ENCODE results near the gene PLCH2.

The PLCH2 gene

GRCh38 chr1:2468540-2468939, 7.5 kb upstream of the PLCH2 start:
- Histone ChIP-seq H3K9ac (ENCODE audit: low read length) (no peak overlapping the region), H3K27ac (ENCODE audit: low read depth, low read length) (no peak overlapping the region), H3K9me3 (ENCODE audit: insufficient read depth, low read length) (no peaks in the 10 kb centered on the region), H3K79me2 (ENCODE audit: insufficient read depth, low read length) (no peaks in the 10 kb centered on the region), H4K20me1 (ENCODE audit: low read depth, low read length) (no peaks in the 10 kb centered on the region), H3K9me2 (replicated peaks; ENCODE audit: insufficient read depth, low read length) (no peaks in the 10 kb centered on the region), H3F3A (ENCODE audit: insufficient read depth) (no peaks in the 10 kb centered on the region), H2AFZ (ENCODE audit: low read depth, low read length, severe bottlenecking) (no peak overlapping the region), H3K27me3 (ENCODE audit: low read length) (no peaks in the 10 kb centered on the region), H3K4me2 (ENCODE audit: low read depth, low read length, poor library complexity, severe bottlenecking) (no peak overlapping the region), H3K4me3 (ENCODE audit: insufficient read depth, low read length, poor library complexity, severe bottlenecking) (no peak overlapping the region), H3K36me3 (ENCODE audit: low read length) (no peaks in the 10 kb centered on the region)
- TF ChIP-seq CTCF (IDR thresholded peaks at IDR 0.05; ENCODE audit: insufficient read depth, low read length, poor library complexity, severe bottlenecking), result no peak
- no peak for TF ChIP-seq EZH2phosphoT487 (conservative IDR thresholded peaks at IDR 0.05; ENCODE audit: low read length)

GRCh38 chr1:2469103-2469940, 6.8 kb upstream of the PLCH2 start:
- Histone ChIP-seq H3K27me3 (ENCODE audit: low read length) (no peaks in the 10 kb centered on the region), H3K4me3 (ENCODE audit: insufficient read depth, low read length, poor library complexity, severe bottlenecking) (no peak overlapping the region), H4K20me1 (ENCODE audit: low read depth, low read length) (no peaks in the 10 kb centered on the region), H3K9me2 (replicated peaks; ENCODE audit: insufficient read depth, low read length) (no peaks in the 10 kb centered on the region), H3K27ac (ENCODE audit: low read depth, low read length) (no peak overlapping the region), H3K4me2 (ENCODE audit: low read depth, low read length, poor library complexity, severe bottlenecking) (no peak overlapping the region), H2AFZ (ENCODE audit: low read depth, low read length, severe bottlenecking) (no peak overlapping the region), H3K9ac (ENCODE audit: low read length) (no peak overlapping the region), H3K9me3 (ENCODE audit: insufficient read depth, low read length) (no peaks in the 10 kb centered on the region), H3K79me2 (ENCODE audit: insufficient read depth, low read length) (no peaks in the 10 kb centered on the region), H3F3A (ENCODE audit: insufficient read depth) (no peaks in the 10 kb centered on the region), H3K36me3 (ENCODE audit: low read length) (no peaks in the 10 kb centered on the region)
- no peak for TF ChIP-seq EZH2phosphoT487 (conservative IDR thresholded peaks at IDR 0.05; ENCODE audit: low read length)
- no peak for TF ChIP-seq CTCF (IDR thresholded peaks at IDR 0.05; ENCODE audit: insufficient read depth, low read length, poor library complexity, severe bottlenecking)

GRCh38 chr1:2470290-2471158, 5.6 kb upstream of the PLCH2 start:
- no peak overlapping the region for H3K4me3 ChIP-seq (ENCODE audit: insufficient read depth, low read length, poor library complexity, severe bottlenecking)
- no peaks in the 10 kb centered on the region for H3K9me2 ChIP-seq (replicated peaks; ENCODE audit: insufficient read depth, low read length)
- no peak overlapping the region for H3K4me2 ChIP-seq (ENCODE audit: low read depth, low read length, poor library complexity, severe bottlenecking)
- no peaks in the 10 kb centered on the region for H3K36me3 ChIP-seq (ENCODE audit: low read length)
- H3F3A ChIP-seq (ENCODE audit: insufficient read depth), result no peaks in the 10 kb centered on the region
- no peak overlapping the region for H2AFZ ChIP-seq (ENCODE audit: low read depth, low read length, severe bottlenecking)
- H3K9me3 ChIP-seq (ENCODE audit: insufficient read depth, low read length), result no peaks in the 10 kb centered on the region
- no peak for TF ChIP-seq EZH2phosphoT487 (conservative IDR thresholded peaks at IDR 0.05; ENCODE audit: low read length)
- no peak for TF ChIP-seq CTCF (IDR thresholded peaks at IDR 0.05; ENCODE audit: insufficient read depth, low read length, poor library complexity, severe bottlenecking)
- no peaks in the 10 kb centered on the region for H3K79me2 ChIP-seq (ENCODE audit: insufficient read depth, low read length)
- no peak overlapping the region for H3K27ac ChIP-seq (ENCODE audit: low read depth, low read length)
- H3K9ac ChIP-seq (ENCODE audit: low read length), result no peak overlapping the region
- no peaks in the 10 kb centered on the region for H4K20me1 ChIP-seq (ENCODE audit: low read depth, low read length)
- H3K27me3 ChIP-seq (ENCODE audit: low read length), result no peaks in the 10 kb centered on the region
